ENCODE data around the gene ESYT2. TPM values are rescaled to one million over a fixed set of nuclear protein-coding genes. Genes with fewer than 3 reads are reported as not detected.

Gene ESYT2
- total RNA-seq, 1 experiment from 2014 or later = 66.6 TPM

DNA sequence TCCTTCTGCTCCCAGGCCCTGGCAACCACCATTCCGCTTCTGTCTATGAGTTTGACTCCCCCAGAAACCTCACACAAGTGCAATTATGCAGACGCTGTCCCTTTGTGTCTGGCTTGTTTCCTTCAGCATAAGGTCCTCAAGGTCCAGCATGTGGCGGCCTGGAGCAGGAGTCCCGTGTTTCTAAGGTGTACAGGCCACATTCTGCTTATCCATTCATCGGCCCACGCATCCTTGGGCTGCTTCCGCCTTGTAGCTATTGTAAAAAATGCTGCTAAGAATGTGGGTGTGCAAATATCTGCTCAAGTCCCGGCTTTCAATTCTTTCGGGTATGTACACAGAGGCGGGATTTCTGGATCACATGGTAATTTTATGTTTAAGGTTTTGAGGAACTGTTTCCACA, 38.2 kb downstream of the ESYT2 start:
- no peaks in the 10 kb centered on the region for H3K9me3 Mint-ChIP-seq (ENCODE audit: low read depth, unreplicated experiment)
- BruUV-seq (replicated peaks) = no TSS peak
- no peaks in the 10 kb centered on the region for H3K27me3 Mint-ChIP-seq (ENCODE audit: unreplicated experiment)
- H3K27ac Mint-ChIP-seq (ENCODE audit: unreplicated experiment) = peak overlapping the region; percentile 1
- DNase-seq = no peak
- H3K36me3 Mint-ChIP-seq (ENCODE audit: insufficient read depth, unreplicated experiment) = peaks cover 38% of the 10 kb centered on the region
- H3K4me3 Mint-ChIP-seq (ENCODE audit: low read depth, unreplicated experiment) = no peak overlapping the region
- intact Hi-C loops (cut with micrococcal nuclease; ENCODE audit: unreplicated experiment) = no loop called here
- no peaks in the 10 kb centered on the region for H3K4me1 Mint-ChIP-seq (ENCODE audit: low read depth, unreplicated experiment)
- TF ChIP-seq, protein P1, sequence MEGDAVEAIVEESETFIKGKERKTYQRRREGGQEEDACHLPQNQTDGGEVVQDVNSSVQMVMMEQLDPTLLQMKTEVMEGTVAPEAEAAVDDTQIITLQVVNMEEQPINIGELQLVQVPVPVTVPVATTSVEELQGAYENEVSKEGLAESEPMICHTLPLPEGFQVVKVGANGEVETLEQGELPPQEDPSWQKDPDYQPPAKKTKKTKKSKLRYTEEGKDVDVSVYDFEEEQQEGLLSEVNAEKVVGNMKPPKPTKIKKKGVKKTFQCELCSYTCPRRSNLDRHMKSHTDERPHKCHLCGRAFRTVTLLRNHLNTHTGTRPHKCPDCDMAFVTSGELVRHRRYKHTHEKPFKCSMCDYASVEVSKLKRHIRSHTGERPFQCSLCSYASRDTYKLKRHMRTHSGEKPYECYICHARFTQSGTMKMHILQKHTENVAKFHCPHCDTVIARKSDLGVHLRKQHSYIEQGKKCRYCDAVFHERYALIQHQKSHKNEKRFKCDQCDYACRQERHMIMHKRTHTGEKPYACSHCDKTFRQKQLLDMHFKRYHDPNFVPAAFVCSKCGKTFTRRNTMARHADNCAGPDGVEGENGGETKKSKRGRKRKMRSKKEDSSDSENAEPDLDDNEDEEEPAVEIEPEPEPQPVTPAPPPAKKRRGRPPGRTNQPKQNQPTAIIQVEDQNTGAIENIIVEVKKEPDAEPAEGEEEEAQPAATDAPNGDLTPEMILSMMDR (IDR thresholded peaks at IDR 0.05; ENCODE audit: unreplicated experiment) = no peak
- CTCF ChIA-PET = no interaction called here

DNA sequence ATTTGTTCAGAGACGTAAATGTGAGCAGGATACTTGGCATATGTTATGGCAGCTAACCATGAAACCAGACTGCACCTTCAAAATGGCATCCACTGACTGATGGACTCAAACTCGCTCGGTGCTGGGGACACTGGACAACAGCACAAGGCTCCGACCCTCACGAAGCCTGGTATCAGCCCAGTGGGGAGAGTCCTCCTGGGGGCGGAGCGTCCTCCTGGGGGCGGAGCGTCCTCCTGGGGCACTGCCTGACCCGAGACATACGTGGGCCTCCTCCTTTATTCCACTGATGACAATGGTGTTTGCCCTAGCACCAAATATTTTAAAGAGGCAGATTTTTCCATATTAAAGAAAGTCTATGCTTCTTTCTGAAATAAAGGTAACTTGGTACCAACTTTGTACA, 39.5 kb downstream of the ESYT2 start:
- Mint-ChIP-seq H3K4me3 (ENCODE audit: low read depth, unreplicated experiment) (no peak overlapping the region), H3K36me3 (ENCODE audit: insufficient read depth, unreplicated experiment) (peaks cover 34% of the 10 kb centered on the region), H3K4me1 (ENCODE audit: low read depth, unreplicated experiment) (no peaks in the 10 kb centered on the region), H3K27ac (ENCODE audit: unreplicated experiment) (no peak overlapping the region), H3K9me3 (ENCODE audit: low read depth, unreplicated experiment) (no peaks in the 10 kb centered on the region), H3K27me3 (ENCODE audit: unreplicated experiment) (no peaks in the 10 kb centered on the region)
- no TSS peak for BruUV-seq (replicated peaks)
- TF ChIP-seq, protein P1 (IDR thresholded peaks at IDR 0.05; ENCODE audit: unreplicated experiment) = no peak
- intact Hi-C loops (cut with micrococcal nuclease; ENCODE audit: unreplicated experiment) = no loop called here
- CTCF ChIA-PET = no interaction called here
- DNase-seq = no peak

DNA sequence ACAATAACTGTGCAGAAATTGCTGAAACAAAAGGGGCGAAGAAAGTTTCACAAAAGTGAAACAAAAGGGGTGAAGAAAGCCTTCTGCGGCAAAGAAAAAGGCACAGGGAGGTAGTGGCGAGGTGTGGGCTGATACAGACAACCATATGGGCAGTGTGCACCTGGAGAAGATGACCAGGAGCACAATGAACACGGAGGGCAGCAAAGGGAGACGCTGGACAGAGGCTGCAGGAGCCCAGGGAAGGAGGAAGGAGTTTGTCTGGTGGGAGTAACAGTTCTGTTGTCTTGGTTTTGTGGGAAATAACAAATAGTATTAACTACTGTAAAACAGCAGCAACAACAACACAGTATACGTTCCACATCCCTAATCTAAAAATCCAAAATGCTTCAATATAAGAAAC, 42.4 kb downstream of the ESYT2 start:
- H3K27ac Mint-ChIP-seq (ENCODE audit: unreplicated experiment) = no peak overlapping the region
- no peak overlapping the region for H3K4me3 Mint-ChIP-seq (ENCODE audit: low read depth, unreplicated experiment)
- BruUV-seq (replicated peaks) = no TSS peak
- CTCF ChIA-PET = no interaction called here
- H3K9me3 Mint-ChIP-seq (ENCODE audit: low read depth, unreplicated experiment) = no peaks in the 10 kb centered on the region
- TF ChIP-seq, protein P1 (IDR thresholded peaks at IDR 0.05; ENCODE audit: unreplicated experiment) = no peak
- no peak for DNase-seq
- H3K4me1 Mint-ChIP-seq (ENCODE audit: low read depth, unreplicated experiment) = no peaks in the 10 kb centered on the region
- H3K36me3 Mint-ChIP-seq (ENCODE audit: insufficient read depth, unreplicated experiment) = peaks cover 20% of the 10 kb centered on the region
- intact Hi-C loops (cut with micrococcal nuclease; ENCODE audit: unreplicated experiment) = no loop called here
- no peaks in the 10 kb centered on the region for H3K27me3 Mint-ChIP-seq (ENCODE audit: unreplicated experiment)

DNA sequence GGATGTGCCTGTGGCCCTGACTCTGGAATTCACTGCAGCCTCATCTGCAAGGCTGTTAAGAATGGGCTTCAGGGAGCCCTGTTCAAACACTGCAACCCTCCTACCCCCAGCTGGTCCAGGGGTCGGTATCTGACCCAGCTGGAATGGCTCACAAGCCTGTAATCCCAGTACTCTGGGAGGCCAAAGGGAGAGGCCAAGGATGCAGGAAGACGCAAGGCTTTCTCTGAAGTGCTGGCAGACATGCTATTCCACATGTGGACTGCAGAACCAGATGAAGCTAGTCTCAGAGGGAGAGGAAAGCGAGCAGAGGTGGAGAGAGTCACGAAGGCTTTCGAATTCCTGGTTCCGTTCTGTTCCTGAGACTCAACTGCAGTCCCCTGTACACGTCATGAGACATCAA, 45.0 kb downstream of the ESYT2 start:
- intact Hi-C loops (cut with micrococcal nuclease; ENCODE audit: unreplicated experiment) = no loop called here
- BruUV-seq (replicated peaks) = no TSS peak
- Mint-ChIP-seq H3K36me3 (ENCODE audit: insufficient read depth, unreplicated experiment) (peaks cover 20% of the 10 kb centered on the region), H3K4me1 (ENCODE audit: low read depth, unreplicated experiment) (no peaks in the 10 kb centered on the region), H3K27ac (ENCODE audit: unreplicated experiment) (no peak overlapping the region), H3K27me3 (ENCODE audit: unreplicated experiment) (no peaks in the 10 kb centered on the region), H3K9me3 (ENCODE audit: low read depth, unreplicated experiment) (no peaks in the 10 kb centered on the region), H3K4me3 (ENCODE audit: low read depth, unreplicated experiment) (no peak overlapping the region)
- TF ChIP-seq, protein P1 (IDR thresholded peaks at IDR 0.05; ENCODE audit: unreplicated experiment) = no peak
- CTCF ChIA-PET = interaction anchor here (0.6 kb wide), 1 partner anchor 16 kb away, joined by 4 read pairs; no protein-coding TSS in a partner anchor
- DNase-seq = no peak
